HL-60/S4 (cell line): Measurements from ENCODE around the gene PRDX3.

Experiments used
- in situ Hi-C: fragments of 300-500 bp; cut with MboI; formaldehyde crosslinking; loops from 2 replicates; pipeline ENCODE4 v1.14.3; 2022; ENCODE audit warnings: low sequenced_read_pairs

Gene PRDX3

GRCh38 chr10:119132521-119133345 lies 45.9 kb downstream of the PRDX3 start:
- in situ Hi-C loops: no loop called here

GRCh38 chr10:119131512-119132240 lies 46.9 kb downstream of the PRDX3 start:
- in situ Hi-C loops: no loop called here

GRCh38 chr10:119129721-119130120 lies 48.9 kb downstream of the PRDX3 start:
- in situ Hi-C loops: no loop called here

GRCh38 chr10:119125942-119126341 lies 52.7 kb downstream of the PRDX3 start:
- in situ Hi-C loops: no loop called here

- in situ Hi-C loops: no loop called here
Measured at GRCh38 chr10:119120875-119121274, 57.7 kb downstream of the PRDX3 start.

- in situ Hi-C loops: no loop called here
Measured at GRCh38 chr10:119120413-119120867, 58.2 kb downstream of the PRDX3 start.

GRCh38 chr10:119119400-119119799 lies 59.2 kb downstream of the PRDX3 start:
- in situ Hi-C loops: no loop called here

- in situ Hi-C loops: no loop called here
Measured at GRCh38 chr10:119118231-119118630, 60.4 kb downstream of the PRDX3 start.
